Iris pigment epithelial cell (primary cell): Measurements from ENCODE around the gene ZKSCAN7.
"Not testable (repeated sequence)": the region's sequence is repeated elsewhere in the genome, so short reads cannot be mapped to it uniquely, and the experiment has no call there.

Experiments used
- DNase-seq: peaks from one replicate; pipeline ENCODE4 v3.0.0-alpha.2; 2011; ENCODE audit warnings: low read depth

Gene ZKSCAN7

DNA sequence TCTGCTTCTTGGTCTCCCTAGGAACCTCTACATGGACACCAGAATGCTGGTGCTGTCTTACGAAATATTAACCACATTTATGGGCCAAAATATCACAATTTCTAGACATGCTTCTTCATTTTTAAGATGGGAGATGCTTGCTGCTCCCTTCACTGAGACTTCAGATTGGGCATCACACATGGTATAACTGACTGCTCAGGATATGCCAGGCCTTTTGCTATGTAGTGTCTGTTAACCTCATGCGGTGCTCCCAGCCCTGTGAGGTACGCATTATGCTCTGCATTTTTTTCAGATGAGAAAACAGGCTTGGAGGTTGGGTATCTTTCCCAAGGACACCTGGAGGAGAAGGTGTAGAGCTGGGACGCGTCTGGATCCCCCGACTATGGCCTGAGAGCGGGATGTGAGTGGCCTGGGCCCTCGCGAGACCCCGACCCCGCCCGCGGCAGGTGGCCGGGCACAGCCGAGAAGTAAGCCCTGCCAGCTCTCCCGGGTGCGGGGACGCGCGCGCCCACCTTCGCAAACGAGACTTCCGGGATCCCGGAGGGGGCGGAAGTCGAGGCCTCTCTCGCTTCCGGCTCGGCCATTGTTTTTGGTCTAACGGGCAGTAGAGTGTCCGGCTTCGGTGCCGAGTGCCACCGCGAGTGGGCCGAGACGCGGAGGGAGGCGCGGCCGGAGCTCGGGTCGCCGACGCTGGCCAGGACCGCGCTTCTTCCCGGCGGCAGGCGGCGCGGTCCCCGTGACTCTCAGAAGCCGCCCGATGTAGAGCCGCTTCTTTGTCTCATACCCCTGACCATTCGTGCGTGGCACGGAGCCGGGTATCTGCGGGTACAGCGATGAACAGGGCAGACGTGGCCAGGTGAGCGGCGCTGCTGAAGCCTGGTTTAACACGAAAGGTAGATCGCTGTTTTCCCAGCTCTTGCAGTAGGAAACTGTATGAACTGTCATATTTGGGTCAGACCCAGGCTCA lies at the start of gene ZKSCAN7:
Gene ZKSCAN7, plus strand, starts transcription at position 568 of the 967 bp plus-strand sequence. CDS start 1,855 bp downstream, outside the sequence.
- DNase-seq = peak; percentile 41

DNA sequence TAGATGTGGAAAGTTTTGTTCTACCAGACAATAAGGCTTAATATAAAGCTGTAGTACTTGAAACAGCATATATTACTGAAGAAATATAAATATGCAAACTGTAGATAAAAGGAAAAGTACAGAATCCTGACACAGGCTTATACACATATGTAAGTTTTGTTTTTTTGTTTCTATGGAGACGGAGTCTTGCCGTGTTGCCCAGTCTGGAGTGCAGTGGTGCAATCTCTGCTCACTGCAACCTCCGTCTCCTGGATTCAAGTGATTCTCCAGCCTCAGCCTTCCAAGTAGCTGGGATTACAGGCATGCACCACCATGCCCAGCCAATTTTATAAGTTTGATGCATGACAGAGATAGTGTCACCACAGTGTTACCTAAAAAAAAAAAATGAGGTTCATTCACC lies 48.4 kb upstream of the ZKSCAN7 start:
- no peak for DNase-seq

DNA sequence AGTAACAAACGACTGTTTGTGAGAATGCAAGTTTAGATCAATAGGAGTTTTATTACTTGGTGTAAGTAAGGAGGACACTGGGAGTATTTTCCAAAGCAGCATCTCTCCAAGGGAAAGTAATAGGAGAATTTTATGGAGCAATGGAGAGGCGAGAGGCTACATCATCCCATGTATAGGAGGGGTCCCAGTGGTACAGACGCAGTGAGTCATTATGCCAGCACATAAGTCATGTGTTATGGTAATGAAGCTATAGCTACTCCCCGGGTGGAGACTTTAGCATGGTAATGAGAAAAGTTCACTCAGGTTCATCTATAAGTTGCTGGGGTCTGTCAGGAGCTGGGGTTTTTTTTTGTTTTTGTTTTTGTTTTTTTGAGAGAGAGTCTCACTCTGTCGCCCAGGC lies 48.0 kb upstream of the ZKSCAN7 start:
- DNase-seq = no peak

DNA sequence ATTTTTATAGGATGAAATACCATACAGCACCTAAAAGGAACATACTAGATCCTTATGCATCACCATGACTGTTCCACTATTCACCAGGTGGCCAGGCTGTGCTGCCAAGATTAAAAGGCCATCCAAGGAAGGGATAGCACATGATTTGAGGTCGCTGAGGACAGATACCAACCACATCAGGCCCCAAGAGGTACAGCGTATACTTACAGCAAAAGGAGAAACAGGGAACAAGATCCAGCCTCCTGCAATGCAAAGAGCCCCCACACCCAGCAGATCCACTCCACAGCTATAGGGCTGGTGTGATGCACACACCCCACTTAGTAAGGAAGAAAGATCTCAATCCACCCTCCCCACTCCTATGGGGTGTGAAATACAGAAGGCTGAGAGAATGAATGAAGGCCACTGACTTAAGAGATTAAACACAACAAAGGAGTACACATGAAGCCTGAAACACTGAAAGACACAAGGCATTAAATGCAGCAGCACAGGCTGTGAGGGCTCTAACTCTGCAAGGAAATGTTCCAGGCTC lies 45.5 kb upstream of the ZKSCAN7 start:
- DNase-seq = no peak

DNA sequence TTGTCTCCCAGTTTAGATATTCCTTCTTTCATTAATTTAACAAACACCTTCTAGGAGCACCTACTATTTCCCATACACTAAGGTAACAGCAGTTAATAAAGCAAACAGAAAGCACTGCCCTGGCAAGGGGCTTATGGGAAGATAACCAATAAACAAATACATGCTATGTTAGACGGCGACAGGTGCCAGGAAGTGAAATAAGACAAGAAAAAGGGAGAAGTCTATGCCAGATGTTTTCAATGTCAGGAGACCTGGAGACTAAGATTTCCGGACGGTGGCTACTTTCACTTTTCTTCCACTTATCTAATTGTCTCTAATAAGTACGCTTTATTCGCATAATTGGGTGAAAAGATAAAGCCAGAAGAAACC lies 45.0 kb upstream of the ZKSCAN7 start:
- peak; percentile 25 for DNase-seq

DNA sequence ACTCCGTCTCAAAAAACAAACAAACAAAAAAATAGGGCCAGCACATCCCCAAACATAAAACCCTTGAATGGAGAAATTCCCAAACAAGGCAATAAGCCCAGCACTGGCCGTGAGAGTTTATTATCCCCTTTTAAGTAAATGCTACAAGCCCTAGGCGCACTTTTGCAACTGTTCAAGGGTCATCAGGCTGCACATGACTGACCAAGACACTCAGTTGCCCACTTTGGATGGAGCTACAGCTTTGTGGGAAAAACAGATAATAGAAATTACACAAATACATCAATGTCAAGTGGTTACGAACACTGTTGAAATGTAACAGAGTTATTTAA lies 43.8 kb upstream of the ZKSCAN7 start:
- no peak for DNase-seq

DNA sequence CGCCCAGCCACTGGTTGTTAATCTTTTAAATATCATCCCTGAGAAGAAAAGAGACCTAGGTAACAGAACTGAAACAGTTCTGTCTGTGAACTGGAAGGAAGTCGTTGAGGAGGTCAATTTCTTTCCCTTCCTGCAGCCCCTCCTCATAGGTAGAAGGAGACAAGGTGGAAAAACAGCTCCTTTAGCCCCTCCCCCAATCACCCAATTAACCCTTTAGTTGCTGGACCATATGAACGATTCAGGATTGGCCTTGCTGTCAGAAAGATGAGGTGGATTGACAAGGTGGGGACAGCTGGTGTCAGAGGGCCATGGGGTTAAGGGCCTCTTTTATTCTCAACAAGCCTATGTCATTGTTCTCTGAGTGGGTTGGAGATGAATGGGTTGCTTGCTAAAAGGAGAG lies 41.5 kb upstream of the ZKSCAN7 start:
- no peak for DNase-seq

DNA sequence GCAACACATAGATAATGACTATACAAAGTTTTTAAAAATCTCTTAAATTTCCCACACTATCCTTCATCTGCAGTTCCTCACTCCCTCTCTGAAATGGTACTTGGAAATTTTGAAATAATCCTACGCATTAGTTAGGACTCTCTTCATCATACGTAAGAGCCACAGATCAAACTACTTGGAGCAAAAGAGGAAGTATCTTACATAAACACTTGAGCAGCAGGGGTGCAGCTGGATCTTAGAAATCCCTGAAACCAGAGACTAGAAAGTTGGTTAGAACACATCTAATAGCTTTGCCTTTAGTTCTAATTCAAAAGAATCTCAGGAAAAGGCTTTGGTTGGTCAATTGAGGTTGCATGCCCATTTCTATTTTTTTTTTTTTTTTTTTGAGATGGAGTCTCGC lies 38.8 kb upstream of the ZKSCAN7 start:
- no peak for DNase-seq

DNA sequence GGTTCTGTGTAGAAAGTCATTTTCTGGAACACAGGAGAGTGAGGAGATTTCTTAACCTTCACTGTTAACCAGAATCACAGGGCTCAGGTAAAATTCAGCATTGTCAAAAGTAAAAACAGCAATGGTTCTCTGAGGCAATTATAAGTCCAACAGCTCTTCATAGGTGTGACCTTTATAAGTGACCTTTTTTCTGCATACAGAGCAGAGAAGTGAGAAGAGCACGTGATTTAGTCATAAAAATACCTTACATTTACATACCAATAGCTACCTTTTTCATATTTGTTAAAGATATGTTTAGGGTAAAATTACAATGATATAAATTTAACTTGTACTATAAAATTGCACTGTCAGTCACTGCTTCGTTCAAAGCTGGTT lies 36.2 kb upstream of the ZKSCAN7 start:
- no peak for DNase-seq

DNA sequence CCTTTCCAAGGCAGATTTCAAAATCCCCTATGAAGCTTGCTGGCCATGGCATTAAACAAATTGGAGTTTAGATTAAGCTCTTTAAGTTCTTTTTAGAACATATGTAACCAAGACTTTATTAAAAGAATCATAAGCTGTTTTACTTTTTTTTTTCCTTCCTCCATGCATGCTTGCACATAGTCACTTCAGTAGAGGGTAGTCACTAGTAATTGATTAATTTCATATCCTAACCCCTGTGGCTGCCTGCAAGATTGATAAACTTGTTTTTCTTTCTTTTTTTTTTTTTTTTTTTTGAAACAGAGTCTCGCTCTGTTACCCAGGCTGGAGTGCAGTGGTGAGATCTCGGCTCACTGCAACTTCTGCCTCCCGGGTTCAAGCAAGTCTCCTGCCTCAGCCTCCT lies 33.3 kb upstream of the ZKSCAN7 start:
- no peak for DNase-seq

DNA sequence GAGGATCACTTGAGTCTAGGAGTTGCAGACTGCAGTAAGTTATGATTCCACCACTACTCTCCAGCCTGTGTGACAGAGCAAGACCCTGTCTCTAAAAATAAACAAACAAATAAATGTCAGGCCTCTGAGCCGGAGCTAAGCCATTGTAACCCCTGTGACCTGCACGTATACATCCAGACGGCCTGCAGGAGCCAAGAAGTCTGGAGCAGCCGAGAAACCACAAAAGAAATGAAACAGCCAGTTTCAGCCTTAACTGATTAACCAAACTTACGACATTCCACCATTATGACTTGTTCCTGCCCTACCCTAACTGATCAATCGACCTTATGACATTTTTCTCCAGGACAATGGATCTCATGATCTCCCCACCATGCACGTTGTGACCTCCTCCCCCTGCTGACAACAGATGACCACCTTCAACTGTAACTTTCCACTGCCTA lies 32.5 kb upstream of the ZKSCAN7 start:
- DNase-seq = no peak

DNA sequence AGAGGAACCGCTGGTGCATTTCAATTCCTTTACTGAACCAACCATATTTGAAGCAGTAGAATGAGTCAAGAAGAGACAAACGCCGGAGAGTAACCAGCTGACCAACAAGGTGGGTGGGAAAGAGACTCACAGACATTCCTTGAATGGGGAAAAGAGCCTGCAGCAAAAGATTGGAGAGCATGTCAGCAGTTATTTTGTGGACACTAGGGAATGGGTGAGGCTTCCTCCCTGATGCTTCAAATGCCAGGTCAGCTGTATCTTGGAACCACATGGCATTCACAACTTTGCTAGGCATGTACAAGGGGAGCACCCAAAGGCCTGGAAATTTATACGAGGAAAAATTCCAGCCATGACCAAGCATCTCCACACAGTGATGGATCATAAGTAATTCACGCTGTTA lies 29.9 kb upstream of the ZKSCAN7 start:
- no peak for DNase-seq

DNA sequence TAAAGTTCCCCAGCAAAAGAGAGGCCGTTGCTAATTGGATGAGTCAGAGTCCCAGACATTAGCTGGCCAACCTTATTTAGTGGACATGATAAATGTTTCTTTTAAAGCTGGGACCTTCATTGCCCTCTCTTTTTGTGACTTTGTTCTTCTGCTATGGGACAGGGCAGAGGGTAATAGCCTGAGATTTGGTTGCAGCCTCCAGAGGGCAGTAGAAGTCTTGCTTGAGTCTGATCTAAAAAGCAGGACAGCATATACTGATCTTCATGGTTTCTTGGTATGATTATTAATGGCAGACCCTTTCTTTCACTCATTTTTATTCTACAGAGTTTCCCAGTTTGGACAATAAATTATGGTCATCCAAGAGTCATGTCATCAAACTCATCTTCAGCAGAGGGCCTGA lies 25.1 kb upstream of the ZKSCAN7 start:
- DNase-seq = peak; percentile 22

DNA sequence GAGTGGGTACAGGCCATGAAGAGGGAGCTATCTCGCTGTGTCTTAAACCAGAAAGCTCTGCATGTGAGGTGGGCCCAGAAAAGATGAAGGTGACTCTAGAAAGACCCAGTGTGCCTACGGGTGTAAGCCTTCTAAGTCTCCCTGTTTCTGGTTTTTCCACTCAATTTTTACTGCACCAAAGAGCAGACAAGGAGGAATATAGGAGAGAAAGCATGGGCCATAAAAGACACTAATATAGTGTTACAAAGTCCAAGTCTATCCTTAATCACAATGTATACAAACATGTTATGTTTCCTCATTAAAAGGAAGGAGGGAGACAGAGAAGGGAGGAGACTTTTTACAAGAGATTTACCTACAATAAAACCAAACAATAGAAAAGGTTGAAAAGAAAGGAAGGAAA lies 24.1 kb upstream of the ZKSCAN7 start:
- no peak for DNase-seq

DNA sequence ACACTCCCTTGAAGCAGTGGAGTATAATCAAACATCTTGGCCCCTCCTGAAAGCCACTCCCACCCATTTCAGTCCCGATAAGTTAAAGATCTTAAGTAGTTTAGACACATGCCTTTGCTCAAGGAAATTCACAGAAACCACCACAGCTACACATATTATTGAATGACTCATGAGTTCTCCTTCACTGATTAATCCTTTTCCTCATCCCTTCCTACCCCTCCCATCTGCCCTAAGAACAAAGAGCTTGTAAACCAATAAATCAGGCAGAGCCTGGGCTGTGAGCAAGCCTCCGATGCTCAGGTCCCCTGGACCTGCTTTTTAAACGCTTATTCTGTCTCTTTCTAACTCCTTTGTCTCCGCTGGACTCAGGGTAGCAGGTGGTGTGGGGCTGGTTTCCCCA lies 20.3 kb upstream of the ZKSCAN7 start:
- peak; percentile 36 for DNase-seq

DNA sequence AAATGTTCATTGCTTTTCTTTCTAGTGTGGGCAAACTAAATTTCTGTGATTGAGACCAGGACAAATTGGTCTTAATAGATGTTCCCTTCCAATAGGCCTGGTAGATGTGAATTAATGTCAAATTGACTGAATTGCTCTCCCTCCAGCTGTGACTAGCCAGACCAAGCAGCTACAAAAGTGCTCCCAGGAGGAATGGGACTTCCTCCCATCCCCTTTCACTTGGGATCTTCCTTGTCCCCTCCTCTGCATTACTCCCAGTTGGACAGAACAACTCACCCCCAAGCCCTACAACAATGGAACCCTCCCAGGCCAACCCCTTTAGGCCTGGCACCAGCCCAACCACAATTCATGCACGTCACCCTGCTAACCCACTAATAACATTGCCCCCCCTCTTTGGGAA lies 19.6 kb upstream of the ZKSCAN7 start:
- DNase-seq = no peak

DNA sequence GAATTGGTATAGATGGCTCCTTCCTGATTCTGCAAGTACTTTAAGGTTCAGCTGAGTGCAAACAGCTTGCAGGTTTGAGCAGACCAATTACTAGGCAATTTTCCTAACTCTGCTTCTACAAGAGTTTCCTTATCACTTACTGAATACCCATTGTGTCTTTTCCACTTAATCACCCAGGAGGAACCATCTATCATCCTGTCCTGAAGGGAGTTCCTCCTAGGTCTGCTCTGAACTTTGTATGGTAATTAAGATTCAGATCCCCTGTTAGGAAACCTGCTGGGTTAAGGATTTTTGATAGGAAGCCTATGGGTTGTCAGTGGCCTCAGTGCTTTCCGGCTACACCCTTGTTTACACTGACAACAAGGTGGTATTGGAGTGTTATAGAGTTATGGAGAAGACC lies 10.2 kb upstream of the ZKSCAN7 start:
- DNase-seq = not testable (repeated sequence)

DNA sequence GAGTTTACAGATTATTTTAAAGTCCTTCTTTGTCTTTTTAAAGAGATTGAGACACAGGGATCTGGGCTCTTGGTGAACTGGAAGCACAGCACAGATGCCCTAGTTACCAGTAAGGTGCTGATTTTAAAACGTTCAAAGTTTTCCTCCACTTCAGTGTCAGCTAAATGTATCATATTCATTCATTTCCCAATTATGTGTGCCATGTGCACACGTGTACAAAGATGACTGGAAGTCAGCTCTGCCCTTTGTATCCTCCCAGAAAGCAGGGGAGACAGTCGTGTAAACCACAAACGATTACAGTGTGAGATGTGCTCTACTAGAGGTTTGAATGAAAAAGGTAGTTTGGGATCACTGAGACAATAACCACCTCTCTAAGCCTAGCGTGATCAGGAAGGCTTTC lies 730 bp downstream of the ZKSCAN7 start:
- peak; percentile 25 for DNase-seq

DNA sequence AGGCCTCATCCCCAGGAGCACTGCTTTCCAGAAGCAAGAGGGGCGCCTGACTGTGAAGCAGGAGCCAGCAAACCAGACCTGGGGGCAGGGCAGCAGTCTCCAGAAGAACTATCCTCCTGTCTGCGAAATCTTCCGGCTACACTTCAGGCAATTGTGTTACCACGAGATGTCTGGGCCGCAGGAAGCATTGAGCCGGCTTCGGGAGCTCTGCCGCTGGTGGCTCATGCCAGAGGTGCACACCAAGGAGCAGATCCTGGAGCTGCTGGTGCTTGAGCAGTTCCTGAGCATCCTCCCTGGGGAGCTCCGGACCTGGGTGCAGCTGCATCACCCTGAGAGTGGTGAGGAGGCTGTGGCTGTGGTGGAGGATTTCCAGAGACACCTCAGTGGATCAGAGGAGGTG lies 2.1 kb downstream of the ZKSCAN7 start:
- DNase-seq = no peak

DNA sequence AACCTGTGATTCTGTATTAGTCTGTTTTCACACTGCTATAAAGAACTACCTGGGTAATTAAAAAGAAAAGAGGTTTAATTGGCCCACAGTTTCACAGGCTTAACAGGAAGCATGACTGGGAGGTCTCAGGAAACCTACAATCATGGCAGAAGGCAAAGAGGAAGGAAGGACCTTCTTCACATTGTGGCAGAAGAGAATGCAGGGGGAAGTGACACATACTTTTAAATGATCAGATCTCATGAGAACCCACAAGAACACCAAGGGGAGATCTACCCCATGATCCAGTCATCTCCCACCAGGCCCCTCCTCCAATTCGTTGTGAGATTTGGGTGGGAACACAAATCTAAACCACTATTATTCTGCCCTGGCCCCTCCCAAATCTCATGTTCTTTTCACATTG lies 6.1 kb downstream of the ZKSCAN7 start:
- no peak for DNase-seq

DNA sequence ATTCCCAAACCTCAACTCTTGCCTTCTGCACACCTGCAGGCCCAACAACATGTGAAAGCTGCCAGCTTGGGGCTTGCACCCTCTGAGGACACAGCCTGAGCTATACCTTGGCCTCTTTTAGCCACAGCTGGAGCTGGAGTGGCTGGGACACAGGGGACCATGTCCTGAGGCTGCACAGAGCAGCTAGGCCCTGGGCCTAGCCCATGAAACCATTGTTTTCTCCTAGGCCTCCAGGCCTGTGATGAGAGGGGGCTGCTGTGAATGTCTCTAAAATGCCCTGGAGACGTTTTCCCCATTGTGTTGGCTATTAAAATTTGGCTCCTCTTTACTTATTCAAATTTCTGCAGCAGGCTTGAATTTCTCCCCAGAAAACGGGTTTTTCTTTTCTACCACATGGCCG lies 7.2 kb downstream of the ZKSCAN7 start:
- DNase-seq = no peak

DNA sequence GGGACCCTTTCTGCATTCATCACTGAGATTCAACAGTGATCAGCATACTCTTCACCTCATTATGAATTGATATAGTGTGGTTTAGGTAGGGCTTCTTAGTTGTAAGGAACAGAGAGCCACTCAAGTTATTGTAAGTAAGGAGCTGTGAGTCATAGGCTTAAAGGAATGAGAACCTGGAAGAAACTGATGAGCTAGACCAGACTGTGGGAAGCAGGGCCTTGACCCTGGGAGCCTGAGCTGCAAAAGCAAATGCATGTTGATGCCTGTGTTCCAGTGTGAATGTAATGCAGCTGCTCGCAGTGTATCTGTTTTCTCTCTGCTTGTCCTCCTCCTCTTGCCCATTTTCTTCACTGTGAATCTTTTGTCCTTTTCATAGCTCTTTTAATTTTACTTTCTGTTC lies 13.6 kb downstream of the ZKSCAN7 start:
- DNase-seq = peak; percentile 93

DNA sequence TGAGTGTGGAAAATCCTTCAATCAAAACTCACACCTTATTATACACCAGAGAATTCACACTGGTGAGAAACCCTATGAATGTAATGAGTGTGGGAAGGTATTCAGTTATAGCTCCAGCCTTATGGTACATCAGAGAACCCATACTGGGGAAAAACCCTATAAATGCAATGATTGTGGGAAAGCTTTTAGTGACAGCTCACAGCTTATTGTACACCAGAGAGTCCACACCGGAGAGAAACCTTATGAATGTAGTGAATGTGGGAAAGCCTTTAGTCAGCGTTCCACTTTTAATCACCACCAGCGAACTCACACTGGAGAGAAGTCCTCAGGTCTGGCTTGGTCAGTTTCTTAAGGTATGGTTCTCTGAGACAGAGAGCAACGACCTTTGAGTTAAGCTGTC lies 16.0 kb downstream of the ZKSCAN7 start:
- no peak for DNase-seq

DNA sequence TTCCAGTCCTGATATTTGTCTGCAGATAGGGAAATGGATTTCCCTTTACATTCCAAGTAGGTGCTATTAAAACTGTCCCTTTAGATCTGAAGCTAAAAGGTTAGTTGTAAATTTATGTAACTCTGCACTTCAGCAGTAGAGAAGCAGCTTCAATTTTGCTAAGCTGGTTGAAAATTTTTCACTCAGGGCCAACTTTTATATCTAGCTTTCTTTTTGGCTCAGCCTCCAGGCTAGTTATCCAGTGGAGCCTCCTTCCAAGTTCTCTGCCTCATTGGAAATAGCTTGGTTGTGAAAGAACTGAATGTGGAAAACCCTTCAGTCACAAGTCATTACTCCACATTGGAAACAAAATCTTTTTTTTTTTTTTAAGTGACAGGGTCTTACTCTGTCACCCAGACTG lies 21.6 kb downstream of the ZKSCAN7 start:
- no peak for DNase-seq
